Esophagus squamous epithelium (tissue), 4 donors: ENCODE data around the gene NOL3.

ENCODE experiments used
- CTCF ChIP-seq, 6 experiments: fragments of 450-650 bp in 4 of 6; fragments of 200-600 bp in 2 of 6; sonication (generic) in 2 of 6; IDR thresholded peaks; one replicate each; pipeline ENCODE4 v1.5.1; 2016 to 2019; ENCODE audit warnings: antibody characterized with exemption in 6 of 6, mild to moderate bottlenecking in 4 of 6, moderate library complexity in 4 of 6
- POLR2A ChIP-seq, 4 donors: fragments of 450-650 bp; IDR thresholded peaks; one replicate each; pipeline ENCODE4 v1.6.1; 2017; ENCODE audit warnings: antibody characterized with exemption in 4 of 4, mild to moderate bottlenecking in 4 of 4, moderate library complexity in 3 of 4

DNA sequence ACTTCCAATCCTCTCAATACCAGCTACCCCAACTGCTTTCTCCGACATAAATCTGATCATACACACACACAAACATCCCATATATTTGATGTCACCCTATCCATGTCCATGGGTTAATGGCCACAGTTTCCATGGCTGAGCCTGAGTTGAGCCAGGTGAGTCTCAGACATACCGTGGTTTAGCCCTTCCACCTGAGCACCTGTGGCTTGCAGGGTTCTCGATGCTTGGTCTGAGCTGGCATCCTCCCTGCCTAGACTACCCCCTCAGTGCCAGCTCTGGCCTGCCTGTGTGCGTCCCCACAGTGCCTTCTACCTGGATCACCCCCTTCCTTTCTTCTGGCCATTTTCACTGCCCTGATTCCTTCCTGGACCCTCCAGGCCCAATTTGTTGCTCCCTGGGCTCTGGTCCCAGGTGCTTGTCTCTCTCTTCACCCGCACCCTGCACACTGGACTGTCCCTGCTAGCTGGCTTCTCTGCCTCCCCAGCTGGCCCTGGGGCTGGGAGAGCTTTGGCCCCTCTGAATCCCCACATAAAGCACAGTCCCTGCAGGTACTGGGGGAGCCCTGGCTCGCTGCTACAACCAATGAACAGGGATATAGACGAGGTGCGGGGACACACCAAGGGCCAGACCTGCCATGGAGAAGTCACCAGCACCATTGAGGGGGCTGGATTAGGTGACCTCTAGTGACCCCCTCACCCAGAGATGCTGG, 35.9 kb downstream of the NOL3 start:
- no peak for TF ChIP-seq CTCF (IDR thresholded peaks at IDR 0.05)
- TF ChIP-seq POLR2A (IDR thresholded peaks at IDR 0.05) = no peak
